Choroid plexus epithelial cell (primary cell): Measurements from ENCODE around the gene C1QTNF3.
A peak's percentile ranks its signal among the peaks of the same experiment; 100 is the strongest.

ENCODE experiments used
- DNase-seq: peaks from one replicate; pipeline ENCODE4 v3.0.0-alpha.2; 2010; ENCODE audit warnings: low read depth
- H3K4me3 ChIP-seq: 2 replicates; pipeline ENCODE4 v1.5.1; 2011; ENCODE audit warnings: low read depth, mild to moderate bottlenecking, control low read depth, low read length, moderate library complexity
- TF ChIP-seq, protein P1 (sequence below): conservative IDR thresholded peaks from 2 replicates; pipeline ENCODE4 v1.5.1; 2011; ENCODE audit warnings: low read depth, mild to moderate bottlenecking, control low read depth, inconsistent platforms, low read length, moderate library complexity

C1QTNF3 gene

GRCh38 chr5:33994845-33995244, 48.2 kb downstream of the C1QTNF3 start:
- no peak overlapping the region for H3K4me3 ChIP-seq
- peak; percentile 69 for DNase-seq
- TF ChIP-seq, protein P1, sequence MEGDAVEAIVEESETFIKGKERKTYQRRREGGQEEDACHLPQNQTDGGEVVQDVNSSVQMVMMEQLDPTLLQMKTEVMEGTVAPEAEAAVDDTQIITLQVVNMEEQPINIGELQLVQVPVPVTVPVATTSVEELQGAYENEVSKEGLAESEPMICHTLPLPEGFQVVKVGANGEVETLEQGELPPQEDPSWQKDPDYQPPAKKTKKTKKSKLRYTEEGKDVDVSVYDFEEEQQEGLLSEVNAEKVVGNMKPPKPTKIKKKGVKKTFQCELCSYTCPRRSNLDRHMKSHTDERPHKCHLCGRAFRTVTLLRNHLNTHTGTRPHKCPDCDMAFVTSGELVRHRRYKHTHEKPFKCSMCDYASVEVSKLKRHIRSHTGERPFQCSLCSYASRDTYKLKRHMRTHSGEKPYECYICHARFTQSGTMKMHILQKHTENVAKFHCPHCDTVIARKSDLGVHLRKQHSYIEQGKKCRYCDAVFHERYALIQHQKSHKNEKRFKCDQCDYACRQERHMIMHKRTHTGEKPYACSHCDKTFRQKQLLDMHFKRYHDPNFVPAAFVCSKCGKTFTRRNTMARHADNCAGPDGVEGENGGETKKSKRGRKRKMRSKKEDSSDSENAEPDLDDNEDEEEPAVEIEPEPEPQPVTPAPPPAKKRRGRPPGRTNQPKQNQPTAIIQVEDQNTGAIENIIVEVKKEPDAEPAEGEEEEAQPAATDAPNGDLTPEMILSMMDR: peak; percentile 18

- TF ChIP-seq, protein P1: no peak
- H3K4me3 ChIP-seq: no peak overlapping the region
- no peak for DNase-seq
Observed at GRCh38 chr5:33992864-33993263, 50.1 kb downstream of the C1QTNF3 start.

DNA sequence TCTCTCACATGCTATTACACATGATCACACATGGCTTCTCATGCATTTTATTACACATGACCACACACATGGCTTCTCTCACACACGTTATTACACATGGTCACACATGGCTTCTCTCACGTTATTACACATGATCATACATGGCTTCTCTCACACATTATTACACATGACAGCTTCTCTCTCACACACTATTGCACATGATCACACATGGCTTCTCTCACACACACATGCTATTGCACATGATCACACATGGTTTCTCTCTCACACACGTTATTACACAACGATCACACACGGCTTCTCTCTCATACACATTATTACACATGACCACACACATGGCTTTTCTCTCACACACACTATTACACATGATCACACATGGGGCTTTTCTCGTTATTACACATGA, 57.6 kb downstream of the C1QTNF3 start:
- TF ChIP-seq, protein P1: no peak
- no peak for DNase-seq
- H3K4me3 ChIP-seq: no peak overlapping the region

DNA sequence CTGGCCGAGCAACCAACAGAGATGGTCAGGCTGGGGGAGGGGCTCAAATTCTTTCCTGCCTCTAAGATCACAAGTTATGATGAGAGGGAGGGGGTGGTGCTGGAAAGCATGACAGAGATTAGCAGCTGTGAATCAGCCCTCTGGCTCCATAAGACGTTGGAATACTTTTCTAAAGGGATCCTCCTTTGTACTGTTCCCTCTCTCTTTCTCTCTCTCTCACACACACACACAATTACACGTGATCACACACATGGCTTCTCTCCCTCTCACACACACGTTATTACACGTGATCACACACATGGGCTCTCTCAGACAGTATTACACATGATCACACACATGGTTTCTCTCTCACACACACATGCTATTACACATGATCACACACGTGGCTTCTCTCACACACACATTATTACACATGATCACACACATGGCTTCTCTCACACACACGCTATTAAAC, 58.3 kb downstream of the C1QTNF3 start, which contains the start of gene SLC45A2:
SLC45A2 (minus strand) TSS at position 23 of the 454 bp plus-strand sequence. CDS start 110 bp downstream, outside the sequence.
- TF ChIP-seq, protein P1: no peak
- H3K4me3 ChIP-seq: no peak within 1 kb of the TSS
- DNase-seq: peak; percentile 69

DNA sequence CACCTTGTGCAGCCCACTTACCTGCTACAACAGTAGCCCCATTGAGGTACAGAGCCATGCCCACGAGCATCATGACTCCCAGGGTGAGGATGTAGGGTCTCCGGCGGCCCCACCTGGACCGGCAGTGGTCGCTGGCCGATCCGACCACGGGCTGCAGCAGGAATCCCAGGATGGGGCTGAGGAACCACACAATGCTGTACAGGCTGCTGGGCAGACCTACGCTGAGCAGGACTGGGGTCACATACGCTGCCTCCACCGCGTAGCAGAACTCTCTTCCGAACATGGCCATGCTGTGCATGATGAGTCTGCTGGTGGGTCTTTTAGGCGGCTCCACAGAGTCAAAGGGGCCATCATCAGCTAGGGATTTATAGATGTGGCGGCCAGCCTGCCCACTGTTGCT, 58.8 kb downstream of the C1QTNF3 start:
- TF ChIP-seq, protein P1: no peak
- H3K4me3 ChIP-seq: no peak overlapping the region
- no peak for DNase-seq

DNA sequence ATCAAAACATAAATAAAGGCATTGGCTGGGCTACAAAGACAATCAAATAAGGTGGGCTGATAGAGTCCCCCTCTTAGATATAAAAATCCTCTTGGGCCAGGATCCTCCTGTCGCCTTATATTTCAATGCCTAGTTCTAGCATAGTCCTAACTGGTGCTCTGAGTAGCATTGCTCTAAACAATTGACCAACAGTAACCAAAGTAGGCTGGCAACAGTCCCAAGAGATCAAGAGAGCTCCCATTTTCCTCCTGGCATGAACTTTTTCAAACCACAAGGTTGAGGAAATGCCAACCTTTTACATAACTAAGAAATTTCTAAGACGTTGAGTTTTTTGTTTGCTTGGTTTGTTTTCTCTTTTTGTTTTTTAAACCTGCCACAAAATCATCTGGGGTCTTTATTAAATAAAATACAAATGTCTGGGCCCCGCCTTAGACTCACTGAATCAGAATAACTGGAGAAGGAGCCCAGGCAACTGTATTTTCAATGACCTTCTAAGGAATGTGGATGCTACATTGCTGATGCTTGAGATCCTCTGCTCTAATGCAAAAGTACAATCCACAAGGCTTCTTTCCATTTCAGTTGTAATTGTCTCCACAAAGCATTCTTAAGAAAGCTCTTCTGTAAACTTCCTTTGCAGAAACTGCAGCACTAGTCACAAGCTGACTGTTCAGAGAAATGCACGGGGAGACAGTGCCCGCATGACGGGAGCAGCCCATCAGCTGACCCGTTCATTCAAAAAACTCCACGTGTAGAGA, 61.4 kb downstream of the C1QTNF3 start:
- no peak overlapping the region for H3K4me3 ChIP-seq
- DNase-seq: peak; percentile 48
- TF ChIP-seq, protein P1: no peak

GRCh38 chr5:33980030-33980429, 63.0 kb downstream of the C1QTNF3 start:
- no peak overlapping the region for H3K4me3 ChIP-seq
- no peak for DNase-seq
- TF ChIP-seq, protein P1: no peak
